ENCODE results near the gene TNFAIP3.
A peak's percentile ranks its signal among the peaks of the same experiment; 100 is the strongest.

The TNFAIP3 gene

DNA sequence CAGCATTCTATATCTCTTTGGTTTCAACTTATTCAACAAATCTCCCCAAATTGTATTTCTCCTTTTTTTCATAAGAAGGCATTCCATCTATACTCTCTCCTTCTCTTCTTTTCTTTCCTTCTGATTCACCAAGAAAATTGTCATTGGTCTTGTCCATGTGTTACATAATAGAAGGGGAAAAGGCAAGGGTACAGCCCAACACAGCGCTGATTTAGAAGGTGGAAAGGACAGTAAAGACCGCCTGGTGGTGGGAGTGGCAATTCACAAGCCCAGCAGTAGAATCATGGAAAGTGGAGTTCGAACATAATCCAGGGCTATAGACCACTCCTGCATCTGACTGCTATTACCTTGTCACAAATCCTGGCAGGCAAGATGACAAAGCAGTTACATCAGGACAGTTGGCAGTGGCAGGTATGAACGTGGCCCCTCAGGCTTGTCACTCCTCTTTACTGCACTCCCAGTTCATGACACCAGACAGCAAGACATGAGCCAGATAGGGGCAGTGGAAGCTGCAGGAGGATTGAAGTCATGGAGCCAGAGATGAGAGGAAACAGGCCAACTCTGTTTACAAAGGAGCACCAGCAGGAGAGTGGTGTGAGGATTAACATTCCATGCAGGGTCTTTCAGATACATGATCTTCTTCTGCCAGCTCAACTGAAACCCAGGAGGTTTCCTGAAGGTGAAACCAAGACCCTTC, 2.1 kb upstream of the TNFAIP3 start:
- Mint-ChIP-seq H3K27ac (peak overlapping the region; percentile 17), H3K4me3 (no peak overlapping the region)

DNA sequence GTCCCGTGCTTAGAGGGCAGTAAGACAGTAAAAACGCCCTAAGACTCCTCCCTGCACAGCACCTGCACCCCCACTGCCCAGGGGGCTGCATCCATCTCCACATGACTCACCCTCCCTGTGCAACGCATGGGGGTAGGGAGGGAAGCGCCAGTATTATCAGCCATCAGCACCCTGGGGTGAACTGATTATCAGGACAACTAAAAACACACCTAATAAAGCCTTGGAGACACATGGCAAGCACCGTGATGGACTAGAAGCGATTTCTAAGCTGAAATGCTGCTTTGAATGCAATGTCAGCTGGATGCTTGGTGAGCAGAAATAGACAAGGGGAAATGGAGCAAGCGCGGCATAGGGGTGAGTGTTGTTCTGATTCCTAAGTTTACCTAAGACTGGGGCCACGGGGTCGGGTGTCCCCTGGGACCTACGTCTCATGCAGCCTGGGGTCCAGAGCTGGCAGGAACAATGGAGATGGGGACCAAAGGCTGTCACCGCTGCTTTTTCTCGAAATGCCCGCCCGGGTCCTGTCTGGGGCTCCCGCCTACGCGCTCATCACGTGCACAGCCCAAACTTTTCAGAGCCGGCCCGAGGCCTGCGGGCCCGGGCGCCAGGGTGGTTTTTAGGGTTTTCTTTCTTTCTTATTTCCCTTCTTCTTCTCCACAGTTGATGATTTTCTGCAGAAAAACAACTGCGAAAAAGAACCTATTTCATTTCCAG, 702 bp upstream of the TNFAIP3 start:
- H3K4me1 Mint-ChIP-seq (ENCODE audit: low read depth): peaks cover 43% of the 10 kb centered on the region

More for the DNA sequence above, 2.1 kb upstream of the TNFAIP3 start:
- H3K27me3 Mint-ChIP-seq: no peaks in the 10 kb centered on the region
- no peaks in the 10 kb centered on the region for H3K9me3 Mint-ChIP-seq
- H3K4me1 Mint-ChIP-seq (ENCODE audit: low read depth): peaks cover 45% of the 10 kb centered on the region
- no peak for DNase-seq
- H3K36me3 Mint-ChIP-seq (ENCODE audit: low read depth): peaks cover 35% of the 10 kb centered on the region

DNA sequence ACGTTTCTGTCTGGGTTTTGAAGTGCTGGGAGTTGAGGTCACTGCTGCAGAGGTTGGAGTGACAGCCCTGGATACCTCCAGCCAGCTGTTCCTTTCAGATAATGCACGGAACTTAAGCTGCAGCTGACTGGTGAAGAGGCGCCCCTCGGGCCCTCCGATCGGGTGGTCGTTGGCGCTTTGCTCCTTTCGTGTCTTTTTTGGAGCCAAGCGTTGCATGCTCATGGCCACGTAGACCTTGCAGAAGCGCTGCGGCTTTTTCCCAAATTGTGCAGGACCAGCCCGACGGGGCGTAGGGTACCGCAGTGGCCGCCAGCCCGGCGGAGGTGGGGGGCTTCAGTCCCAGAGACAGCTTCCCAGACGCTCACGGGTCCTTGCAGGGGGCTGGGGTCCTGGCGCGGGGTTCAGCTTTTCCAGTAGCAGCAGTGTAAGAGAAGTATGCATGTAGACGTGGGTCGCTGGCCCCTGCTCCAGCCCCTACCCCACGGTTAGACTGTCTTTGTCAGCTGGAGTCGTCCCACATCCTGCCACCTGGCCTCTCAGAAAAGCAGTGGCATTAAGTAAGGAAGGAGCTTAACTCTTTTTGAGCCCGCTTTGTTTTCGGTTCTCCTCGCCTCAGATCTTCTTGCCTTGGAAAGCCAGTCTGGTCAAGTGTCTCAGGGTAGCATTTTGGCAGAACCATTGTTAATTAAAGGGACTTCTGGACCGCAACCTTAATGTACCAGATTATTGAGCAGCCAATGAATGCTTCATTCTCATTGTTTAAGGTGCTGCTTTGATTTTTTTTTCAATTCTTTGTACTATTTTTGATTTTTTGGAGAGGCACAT, 838 bp downstream of the TNFAIP3 start:
- H3K4me3 Mint-ChIP-seq: peak overlapping the region; percentile 93
- H3K27me3 Mint-ChIP-seq: no peaks in the 10 kb centered on the region
- H3K4me1 Mint-ChIP-seq (ENCODE audit: low read depth): peaks cover 30% of the 10 kb centered on the region
- peaks cover 64% of the 10 kb centered on the region for H3K36me3 Mint-ChIP-seq (ENCODE audit: low read depth)
- H3K27ac Mint-ChIP-seq: peak overlapping the region; percentile 95
- no peaks in the 10 kb centered on the region for H3K9me3 Mint-ChIP-seq
- DNase-seq: peak; percentile 69

More for the DNA sequence above, 702 bp upstream of the TNFAIP3 start:
- peaks cover 49% of the 10 kb centered on the region for H3K36me3 Mint-ChIP-seq (ENCODE audit: low read depth)
- H3K27ac Mint-ChIP-seq: peak overlapping the region; percentile 99
- H3K27me3 Mint-ChIP-seq: no peaks in the 10 kb centered on the region
- DNase-seq: no peak
- peak overlapping the region; percentile 90 for H3K4me3 Mint-ChIP-seq
- H3K9me3 Mint-ChIP-seq: no peaks in the 10 kb centered on the region

DNA sequence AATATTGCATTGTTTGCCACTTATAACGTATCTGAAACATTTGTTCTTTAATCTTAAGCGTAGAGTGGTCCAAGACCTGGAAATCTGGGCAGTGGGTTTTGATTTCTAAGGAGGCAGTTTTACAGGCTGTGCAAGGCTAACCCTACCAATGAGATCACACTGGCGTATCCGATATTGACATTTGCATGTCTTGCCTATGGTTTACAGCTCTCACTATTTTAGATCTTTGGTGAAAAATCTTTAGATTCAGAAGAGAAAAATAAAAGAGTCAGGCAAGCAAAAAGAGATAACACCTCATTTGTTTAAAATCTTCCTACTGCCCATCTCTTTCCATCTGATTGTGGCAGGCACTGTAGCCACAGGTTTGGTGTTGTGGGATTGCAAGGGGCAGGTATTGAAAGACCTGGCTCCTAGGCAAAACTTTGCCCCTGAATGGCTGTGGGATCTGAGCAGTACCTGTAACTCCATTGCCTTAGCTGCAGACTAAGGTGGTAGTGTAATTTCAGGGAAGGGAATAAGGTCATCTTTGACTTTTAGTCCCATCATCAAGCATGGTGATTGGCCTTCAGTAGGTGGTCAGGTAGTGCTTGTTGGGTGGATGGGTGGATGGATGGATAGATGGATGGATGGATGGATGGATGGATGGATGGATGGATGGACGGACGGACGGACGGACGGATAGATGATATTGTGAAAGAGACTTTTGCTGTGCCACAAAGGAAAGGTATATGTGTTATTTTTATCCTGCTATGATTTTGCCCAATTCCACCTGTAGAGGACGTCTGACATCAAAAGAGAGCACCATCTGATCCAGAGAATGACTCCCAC, 1.9 kb downstream of the TNFAIP3 start:
- Mint-ChIP-seq H3K36me3 (ENCODE audit: low read depth) (peaks cover 75% of the 10 kb centered on the region), H3K4me3 (peak overlapping the region; percentile 93), H3K27me3 (no peaks in the 10 kb centered on the region), H3K4me1 (ENCODE audit: low read depth) (peaks cover 31% of the 10 kb centered on the region), H3K27ac (peak overlapping the region; percentile 95), H3K9me3 (no peaks in the 10 kb centered on the region)
- DNase-seq: no peak

DNA sequence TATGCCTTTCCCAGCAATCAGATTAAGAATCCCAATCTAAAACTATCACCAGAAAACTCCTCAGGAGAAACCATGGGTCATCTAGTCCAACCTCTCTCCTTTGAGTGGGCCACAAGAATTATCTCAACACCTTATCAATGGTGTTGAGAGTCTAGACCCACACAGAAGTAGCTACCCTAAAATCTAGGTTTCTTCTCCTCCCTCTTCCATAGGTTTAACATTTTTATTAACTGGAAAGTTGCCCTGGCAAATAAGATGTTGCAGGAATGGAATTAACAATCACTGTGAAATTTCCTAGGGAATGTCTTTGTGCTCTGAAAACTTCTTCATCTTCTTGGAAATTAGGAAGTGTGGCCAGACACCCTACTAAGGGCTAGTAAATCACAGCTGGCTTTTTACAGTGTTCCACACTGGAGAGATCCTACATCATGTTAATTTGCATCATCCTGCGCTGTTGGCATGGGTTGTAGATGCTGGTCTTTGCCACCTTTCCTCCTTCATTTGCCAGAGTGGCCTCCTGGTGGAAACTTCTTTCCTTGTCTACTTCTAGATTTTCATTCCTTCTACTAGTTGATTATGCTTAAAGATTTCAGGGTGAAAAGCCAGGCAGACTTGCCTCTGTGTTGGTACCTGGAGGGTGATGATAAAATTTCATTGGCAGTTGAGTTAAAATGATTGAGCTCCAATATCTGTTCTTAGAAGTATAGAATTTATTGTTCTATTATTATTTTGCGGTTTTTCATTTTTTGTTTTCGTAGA, 2.7 kb downstream of the TNFAIP3 start:
- no peak for DNase-seq
- Mint-ChIP-seq H3K27me3 (no peaks in the 10 kb centered on the region), H3K27ac (peak overlapping the region; percentile 95), H3K4me1 (ENCODE audit: low read depth) (peaks cover 35% of the 10 kb centered on the region), H3K9me3 (no peaks in the 10 kb centered on the region), H3K4me3 (peak overlapping the region; percentile 93), H3K36me3 (ENCODE audit: low read depth) (peaks cover 81% of the 10 kb centered on the region)

DNA sequence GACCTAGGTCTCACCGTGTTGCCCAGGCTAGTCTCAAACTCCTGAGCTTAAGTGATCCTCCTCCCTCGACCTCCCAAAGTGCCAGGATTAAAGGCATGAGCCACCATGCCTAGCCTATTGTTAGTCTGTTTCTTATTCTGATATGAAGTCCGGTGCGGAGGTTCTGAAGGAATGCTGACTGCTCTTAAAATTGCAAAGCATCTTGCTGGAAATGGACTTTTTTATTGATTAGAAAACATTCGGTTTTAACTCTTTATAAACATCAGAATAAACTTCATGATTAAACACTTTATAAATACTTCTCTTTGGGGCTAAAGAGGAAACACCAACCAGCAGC, 3.2 kb downstream of the TNFAIP3 start:
- H3K4me1 Mint-ChIP-seq (ENCODE audit: low read depth): peaks cover 35% of the 10 kb centered on the region
- no peak for DNase-seq
- peak overlapping the region; percentile 93 for H3K4me3 Mint-ChIP-seq
- peak overlapping the region; percentile 95 for H3K27ac Mint-ChIP-seq
- H3K9me3 Mint-ChIP-seq: no peaks in the 10 kb centered on the region
- peaks cover 87% of the 10 kb centered on the region for H3K36me3 Mint-ChIP-seq (ENCODE audit: low read depth)
- no peaks in the 10 kb centered on the region for H3K27me3 Mint-ChIP-seq

DNA sequence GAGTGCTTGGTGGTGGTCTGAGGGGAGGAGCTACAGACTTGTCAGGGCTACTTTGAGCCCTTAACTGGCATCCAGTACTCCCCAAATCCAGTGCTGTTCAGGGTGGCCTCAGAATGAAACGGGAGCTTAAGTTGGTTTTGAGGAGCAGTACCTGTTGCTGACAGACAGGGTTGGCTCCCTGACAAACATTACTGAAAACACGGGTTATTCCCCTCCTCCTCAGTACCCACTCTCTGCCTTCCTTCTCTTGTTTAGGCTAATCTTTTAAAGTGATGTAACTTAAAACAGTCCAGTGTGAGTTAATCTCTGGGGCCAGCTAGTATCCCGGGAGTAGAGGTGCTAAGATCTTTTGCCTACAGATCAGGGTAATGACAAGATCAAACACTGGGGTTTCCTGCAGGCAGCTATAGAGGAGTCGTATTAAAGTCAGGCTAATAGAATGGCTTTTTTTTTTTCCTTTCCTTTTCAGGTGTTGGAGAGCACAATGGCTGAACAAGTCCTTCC, 3.7 kb downstream of the TNFAIP3 start:
- Mint-ChIP-seq H3K4me1 (ENCODE audit: low read depth) (peaks cover 35% of the 10 kb centered on the region), H3K36me3 (ENCODE audit: low read depth) (peaks cover 92% of the 10 kb centered on the region), H3K9me3 (no peaks in the 10 kb centered on the region)

DNA sequence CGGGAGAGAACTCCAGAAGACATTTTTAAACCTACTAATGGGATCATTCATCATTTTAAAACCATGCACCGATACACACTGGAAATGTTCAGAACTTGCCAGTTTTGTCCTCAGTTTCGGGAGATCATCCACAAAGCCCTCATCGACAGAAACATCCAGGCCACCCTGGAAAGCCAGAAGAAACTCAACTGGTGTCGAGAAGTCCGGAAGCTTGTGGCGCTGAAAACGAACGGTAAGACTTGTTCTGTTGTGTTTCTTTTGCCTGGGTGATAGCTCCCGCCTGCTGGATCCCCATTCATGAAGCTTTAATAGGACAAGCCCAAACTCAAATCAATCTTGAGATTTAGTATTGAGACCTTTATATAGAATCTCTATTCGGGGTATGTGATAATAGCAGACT, 4.2 kb downstream of the TNFAIP3 start:
- H3K36me3 Mint-ChIP-seq (ENCODE audit: low read depth): peaks cover 95% of the 10 kb centered on the region
- no peaks in the 10 kb centered on the region for H3K27me3 Mint-ChIP-seq
- peaks cover 35% of the 10 kb centered on the region for H3K4me1 Mint-ChIP-seq (ENCODE audit: low read depth)
- H3K27ac Mint-ChIP-seq: peak overlapping the region; percentile 95
- H3K4me3 Mint-ChIP-seq: peak overlapping the region; percentile 93
- DNase-seq: no peak
- H3K9me3 Mint-ChIP-seq: no peaks in the 10 kb centered on the region

More for the DNA sequence above, 3.7 kb downstream of the TNFAIP3 start:
- Mint-ChIP-seq H3K4me3 (peak overlapping the region; percentile 93), H3K27me3 (no peaks in the 10 kb centered on the region), H3K27ac (peak overlapping the region; percentile 95)
- no peak for DNase-seq

DNA sequence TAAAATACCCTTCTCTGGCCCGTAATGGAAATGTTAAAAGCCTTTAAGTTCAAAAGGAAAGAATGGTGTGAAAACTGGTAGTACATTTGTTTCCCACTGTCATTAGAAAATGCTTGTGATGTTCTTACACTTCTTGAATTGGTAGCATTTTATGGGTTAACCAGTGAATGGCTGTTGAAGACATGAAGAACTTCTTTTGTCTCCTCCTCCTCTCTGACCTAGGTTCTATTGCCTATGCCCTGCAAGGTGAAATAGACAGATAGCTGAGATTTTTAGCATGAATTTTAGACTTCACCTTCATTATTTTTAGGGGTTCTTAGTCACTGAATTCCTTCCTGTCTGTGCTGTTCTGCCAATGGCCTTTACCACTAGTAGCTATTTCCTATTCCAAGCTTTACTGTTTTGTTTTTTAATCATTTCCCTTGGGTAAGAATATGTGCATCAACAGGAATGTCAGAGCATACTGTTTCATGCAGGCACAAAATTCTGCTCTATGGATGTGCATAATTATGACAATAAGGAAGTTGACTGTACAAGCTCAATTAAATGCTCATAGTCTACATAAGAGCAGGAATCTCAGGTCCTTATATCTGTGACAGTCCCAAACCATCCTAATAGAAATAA, 4.9 kb downstream of the TNFAIP3 start:
- DNase-seq: no peak
- H3K27ac Mint-ChIP-seq: peak overlapping the region; percentile 95
- peak overlapping the region; percentile 93 for H3K4me3 Mint-ChIP-seq
- no peaks in the 10 kb centered on the region for H3K27me3 Mint-ChIP-seq
- H3K4me1 Mint-ChIP-seq (ENCODE audit: low read depth): peaks cover 40% of the 10 kb centered on the region
- H3K9me3 Mint-ChIP-seq: no peaks in the 10 kb centered on the region
- H3K36me3 Mint-ChIP-seq (ENCODE audit: low read depth): peaks cover 97% of the 10 kb centered on the region

DNA sequence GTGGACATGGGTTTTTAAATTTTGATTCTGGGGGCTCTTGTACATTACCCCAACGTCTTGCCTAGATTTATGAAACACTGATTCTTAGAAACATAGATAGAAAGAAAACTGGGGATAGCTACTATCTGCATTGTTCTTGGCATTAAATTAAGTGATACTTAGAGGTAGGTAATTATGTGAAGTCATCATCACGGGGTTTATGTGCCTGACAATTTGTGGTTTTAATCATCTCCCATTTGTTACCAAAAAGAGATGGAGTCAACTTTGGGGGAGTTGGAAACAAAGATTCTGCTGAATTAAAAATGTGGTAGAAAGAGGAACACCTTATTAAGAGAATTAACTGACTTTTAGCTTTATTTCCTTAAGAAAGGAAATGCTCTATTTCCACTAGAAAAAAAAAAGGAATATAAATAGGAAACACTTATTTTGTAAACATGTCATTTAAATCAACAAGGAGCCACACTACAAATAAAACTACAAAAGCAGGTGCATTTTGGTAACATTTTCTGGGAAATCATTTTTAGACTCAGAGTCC, 5.6 kb downstream of the TNFAIP3 start:
- Mint-ChIP-seq H3K27me3 (no peaks in the 10 kb centered on the region), H3K9me3 (no peaks in the 10 kb centered on the region), H3K4me3 (peak overlapping the region; percentile 93), H3K4me1 (ENCODE audit: low read depth) (peaks cover 47% of the 10 kb centered on the region), H3K36me3 (ENCODE audit: low read depth) (peaks cover 100% of the 10 kb centered on the region), H3K27ac (peak overlapping the region; percentile 95)
- DNase-seq: no peak

DNA sequence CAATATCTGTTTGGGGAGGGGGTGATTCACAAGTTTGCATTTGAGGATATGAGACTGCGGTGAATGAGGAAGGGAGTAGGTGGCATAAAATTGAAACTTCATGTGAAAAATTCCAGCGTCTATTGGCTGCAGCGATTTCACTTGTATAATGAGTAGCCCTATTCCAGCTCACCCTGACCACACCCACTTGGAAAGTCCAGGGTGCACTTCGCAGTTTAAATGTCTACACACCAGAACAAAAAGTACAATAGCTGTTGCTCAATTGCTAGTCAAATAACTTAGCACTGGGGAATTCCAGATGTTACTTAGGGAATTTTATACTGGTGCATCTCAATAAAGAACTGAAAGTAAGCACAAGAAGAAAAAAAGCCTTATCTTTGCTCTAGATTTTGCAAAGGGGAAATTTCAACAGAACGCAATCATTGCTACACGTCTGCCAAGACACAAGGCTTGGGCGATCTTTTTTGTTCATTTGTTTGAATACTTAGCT, 6.3 kb downstream of the TNFAIP3 start:
- DNase-seq: peak; percentile 79
- Mint-ChIP-seq H3K4me1 (ENCODE audit: low read depth) (peaks cover 54% of the 10 kb centered on the region), H3K4me3 (peak overlapping the region; percentile 93), H3K36me3 (ENCODE audit: low read depth) (peaks cover 100% of the 10 kb centered on the region), H3K27ac (peak overlapping the region; percentile 95), H3K9me3 (no peaks in the 10 kb centered on the region), H3K27me3 (no peaks in the 10 kb centered on the region)

DNA sequence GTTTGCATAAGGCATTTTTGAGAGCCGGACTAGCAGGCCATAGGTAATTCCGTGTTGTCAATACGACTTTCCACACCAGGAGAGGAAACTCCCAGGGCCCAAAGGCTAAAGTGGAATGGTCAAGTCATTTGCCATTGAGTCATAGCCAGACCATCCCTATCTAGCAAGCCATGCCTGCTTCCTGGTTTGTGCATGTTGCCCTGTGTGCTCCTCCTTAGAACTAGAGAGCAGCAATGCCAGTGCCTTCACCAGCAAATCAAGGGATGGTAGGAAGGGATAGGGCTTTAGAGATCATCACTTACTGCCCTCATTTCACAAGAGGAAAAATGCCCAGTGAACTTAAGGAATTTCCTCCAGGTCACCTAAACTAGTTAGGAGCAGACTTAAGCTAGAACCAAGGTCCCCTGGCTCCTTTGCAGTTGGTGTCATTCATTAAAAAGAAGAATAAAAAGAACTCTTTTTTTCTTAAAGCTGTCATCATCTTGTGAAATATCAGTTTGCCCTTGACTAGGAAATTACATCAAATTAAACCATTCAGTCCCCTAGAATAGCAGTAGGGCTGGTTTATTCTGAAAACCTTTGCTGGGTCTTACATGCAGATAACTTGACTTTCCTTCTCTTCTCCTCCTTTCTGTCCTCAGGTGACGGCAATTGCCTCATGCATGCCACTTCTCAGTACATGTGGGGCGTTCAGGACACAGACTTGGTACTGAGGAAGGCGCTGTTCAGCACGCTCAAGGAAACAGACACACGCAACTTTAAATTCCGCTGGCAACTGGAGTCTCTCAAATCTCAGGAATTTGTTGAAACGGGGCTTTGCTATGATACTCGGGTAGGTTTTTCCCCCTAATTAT, 7.4 kb downstream of the TNFAIP3 start:
- Mint-ChIP-seq H3K27ac (peak overlapping the region; percentile 95), H3K9me3 (no peaks in the 10 kb centered on the region), H3K4me3 (peak overlapping the region; percentile 93), H3K4me1 (ENCODE audit: low read depth) (peaks cover 65% of the 10 kb centered on the region), H3K36me3 (ENCODE audit: low read depth) (peaks cover 100% of the 10 kb centered on the region), H3K27me3 (no peaks in the 10 kb centered on the region)
- no peak for DNase-seq

Measured in activated T-cell treated with anti-CD3 and anti-CD28 coated beads, Interleukin-2, amount 50 U/mL, for 24 hours (primary cell).